Measurements from ENCODE around the gene COL18A1. TPM values are rescaled to one million over a fixed set of nuclear protein-coding genes. Genes with fewer than 3 reads are reported as not detected.
A peak's percentile ranks its signal among the peaks of the same experiment; 100 is the strongest.

COL18A1 gene
- total RNA-seq, 2 donors from 2014 or later, result 56.2 to 229 TPM

- H3K36me3 ChIP-seq, result no peaks in the 10 kb centered on the region
- H3K4me3 ChIP-seq, result peak overlapping the region; percentile 14 to 15
- WGBS, result 16% methylated on average over 20 of the region's 23 CpGs
- peak; percentile 61 for DNase-seq (ENCODE audit: low spot score)
- peaks cover 9% of the 10 kb centered on the region for H3K4me1 ChIP-seq (replicated peaks)
- TF ChIP-seq POLR2AphosphoS5 (IDR thresholded peaks at IDR 0.05), result peak; percentile 10
- TF ChIP-seq POLR2A (IDR thresholded peaks at IDR 0.05), result peak; percentile 40
- TF ChIP-seq CTCF (IDR thresholded peaks at IDR 0.05), result no peak
- H3K27ac ChIP-seq, result peak overlapping the region; percentile 28 to 41
- intact Hi-C loops (cut with DNase I), result no loop called here
- no peaks in the 10 kb centered on the region for H3K27me3 ChIP-seq (replicated peaks; ENCODE audit: insufficient read depth)
- H3K9me3 ChIP-seq, result no peaks in the 10 kb centered on the region
Measured at GRCh38 chr21:45454926-45455673, 50.1 kb downstream of the COL18A1 start.

- Histone ChIP-seq H3K27ac (peak overlapping the region; percentile 28 to 41), H3K9me3 (no peaks in the 10 kb centered on the region), H3K4me3 (peak overlapping the region; percentile 14 to 15), H3K36me3 (no peaks in the 10 kb centered on the region), H3K27me3 (replicated peaks; ENCODE audit: insufficient read depth) (no peaks in the 10 kb centered on the region), H3K4me1 (replicated peaks) (peaks cover 9% of the 10 kb centered on the region)
- intact Hi-C loops (cut with DNase I), result no loop called here
- no peak for TF ChIP-seq CTCF (IDR thresholded peaks at IDR 0.05)
- TF ChIP-seq POLR2AphosphoS5 (IDR thresholded peaks at IDR 0.05), result no peak
- no peak for TF ChIP-seq POLR2A (IDR thresholded peaks at IDR 0.05)
- WGBS, result 55% methylated on average over 47 of the region's 47 CpGs
- no peak for DNase-seq (ENCODE audit: low spot score)
Measured at GRCh38 chr21:45455674-45456583, 51.0 kb downstream of the COL18A1 start.

GRCh38 chr21:45456584-45457160 is 51.7 kb downstream of the COL18A1 start:
- Histone ChIP-seq H3K4me1 (replicated peaks) (peaks cover 9% of the 10 kb centered on the region), H3K27me3 (replicated peaks; ENCODE audit: insufficient read depth) (no peaks in the 10 kb centered on the region), H3K36me3 (no peaks in the 10 kb centered on the region), H3K4me3 (no peak overlapping the region), H3K27ac (no peak overlapping the region), H3K9me3 (no peaks in the 10 kb centered on the region)
- DNase-seq (ENCODE audit: low spot score), result no peak
- TF ChIP-seq POLR2A (IDR thresholded peaks at IDR 0.05), result no peak
- TF ChIP-seq CTCF (IDR thresholded peaks at IDR 0.05), result no peak
- TF ChIP-seq POLR2AphosphoS5 (IDR thresholded peaks at IDR 0.05), result no peak
- WGBS, result 86% methylated on average over 27 of the region's 38 CpGs
- intact Hi-C loops (cut with DNase I), result no loop called here

GRCh38 chr21:45457161-45457831 is 52.3 kb downstream of the COL18A1 start:
- no peak for DNase-seq (ENCODE audit: low spot score)
- Histone ChIP-seq H3K9me3 (no peaks in the 10 kb centered on the region), H3K27me3 (replicated peaks; ENCODE audit: insufficient read depth) (no peaks in the 10 kb centered on the region), H3K36me3 (no peaks in the 10 kb centered on the region), H3K27ac (no peak overlapping the region), H3K4me3 (no peak overlapping the region), H3K4me1 (replicated peaks) (peaks cover 9% of the 10 kb centered on the region)
- WGBS, result 93% methylated on average over 23 of the region's 25 CpGs
- intact Hi-C loops (cut with DNase I), result no loop called here
- no peak for TF ChIP-seq POLR2AphosphoS5 (IDR thresholded peaks at IDR 0.05)
- TF ChIP-seq CTCF (IDR thresholded peaks at IDR 0.05), result no peak
- TF ChIP-seq POLR2A (IDR thresholded peaks at IDR 0.05), result no peak
